HG03469 (cell line): Measurements from ENCODE around the gene AHCY.
"Not testable (repeated sequence)": the region's sequence is repeated elsewhere in the genome, so short reads cannot be mapped to it uniquely, and the experiment has no call there.

ENCODE experiments used
- ATAC-seq: cut with Tn5 transposase; IDR thresholded peaks from one replicate; pipeline ENCODE4 v1.9.1; 2021; ENCODE audit warnings: mild to moderate bottlenecking, moderate library complexity, moderate number of reproducible peaks; ENCODE audit not compliant: unreplicated experiment

Gene AHCY

DNA sequence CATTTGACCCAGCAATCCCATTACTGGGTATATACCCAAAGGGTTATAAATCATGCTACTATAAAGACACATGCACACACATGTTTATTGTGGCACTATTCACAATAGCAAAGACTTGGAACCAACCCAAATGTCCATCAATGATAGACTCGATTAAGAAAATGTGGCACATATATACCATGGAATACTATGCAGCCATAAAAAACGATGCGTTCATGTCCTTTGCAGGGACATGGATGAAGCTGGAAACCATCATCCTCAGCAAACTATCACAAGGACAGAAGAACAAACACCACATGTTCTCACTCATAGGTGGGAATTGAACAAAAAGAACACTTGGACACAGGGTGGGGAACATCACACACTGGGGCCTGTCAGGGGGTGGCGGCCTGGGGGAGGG is 25.1 kb upstream of the AHCY start:
- not testable (repeated sequence) for ATAC-seq

GRCh38 chr20:34324541-34324940 is 21.4 kb upstream of the AHCY start:
- ATAC-seq: no peak

DNA sequence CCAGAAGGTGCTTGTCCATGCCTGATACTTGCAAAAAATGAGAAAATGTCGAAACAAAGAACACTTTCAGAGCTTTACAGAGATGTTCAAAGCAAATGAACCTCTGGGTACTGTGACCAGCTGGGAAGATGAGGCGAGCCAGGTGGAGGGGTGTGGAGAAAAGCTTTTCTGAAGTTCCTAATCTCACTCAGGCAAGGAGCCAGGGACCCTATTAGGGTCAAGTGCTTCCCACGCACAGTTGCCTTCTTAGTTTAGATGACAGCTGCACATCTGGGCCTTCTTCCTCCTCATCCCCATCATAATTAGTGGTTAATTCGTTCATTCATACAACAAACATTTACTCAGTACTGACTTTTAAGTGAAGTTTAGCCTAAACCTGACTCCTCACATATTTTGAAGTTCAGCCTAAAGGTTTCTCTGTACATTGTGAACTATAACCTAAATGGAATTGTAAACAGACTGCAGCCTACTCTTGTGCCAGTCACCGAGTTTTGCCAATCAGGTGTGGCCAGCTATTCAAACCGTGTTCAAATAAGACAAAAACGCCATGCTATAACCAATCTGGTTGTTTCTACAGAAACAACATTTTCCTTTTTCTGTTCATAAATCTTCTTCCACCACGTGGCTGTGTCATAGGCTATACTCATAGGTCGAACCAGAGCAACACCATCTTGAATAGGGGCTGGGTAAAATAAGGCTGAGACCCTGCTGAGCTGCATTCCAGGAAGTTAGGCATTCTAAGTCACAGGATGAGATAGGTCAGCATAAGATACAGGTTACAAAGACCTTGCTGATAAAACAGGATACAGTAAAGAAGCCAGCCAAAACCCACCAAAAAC is 19.3 kb upstream of the AHCY start:
- ATAC-seq: no peak

- no peak for ATAC-seq
These were observed 17.7 kb upstream of the AHCY start for GRCh38 chr20:34320861-34321260.

GRCh38 chr20:34318609-34319443 is 15.7 kb upstream of the AHCY start:
- no peak for ATAC-seq

GRCh38 chr20:34316196-34316814 is 13.2 kb upstream of the AHCY start:
- no peak for ATAC-seq

- no peak for ATAC-seq
These were observed 12.1 kb upstream of the AHCY start for GRCh38 chr20:34315236-34315635.

DNA sequence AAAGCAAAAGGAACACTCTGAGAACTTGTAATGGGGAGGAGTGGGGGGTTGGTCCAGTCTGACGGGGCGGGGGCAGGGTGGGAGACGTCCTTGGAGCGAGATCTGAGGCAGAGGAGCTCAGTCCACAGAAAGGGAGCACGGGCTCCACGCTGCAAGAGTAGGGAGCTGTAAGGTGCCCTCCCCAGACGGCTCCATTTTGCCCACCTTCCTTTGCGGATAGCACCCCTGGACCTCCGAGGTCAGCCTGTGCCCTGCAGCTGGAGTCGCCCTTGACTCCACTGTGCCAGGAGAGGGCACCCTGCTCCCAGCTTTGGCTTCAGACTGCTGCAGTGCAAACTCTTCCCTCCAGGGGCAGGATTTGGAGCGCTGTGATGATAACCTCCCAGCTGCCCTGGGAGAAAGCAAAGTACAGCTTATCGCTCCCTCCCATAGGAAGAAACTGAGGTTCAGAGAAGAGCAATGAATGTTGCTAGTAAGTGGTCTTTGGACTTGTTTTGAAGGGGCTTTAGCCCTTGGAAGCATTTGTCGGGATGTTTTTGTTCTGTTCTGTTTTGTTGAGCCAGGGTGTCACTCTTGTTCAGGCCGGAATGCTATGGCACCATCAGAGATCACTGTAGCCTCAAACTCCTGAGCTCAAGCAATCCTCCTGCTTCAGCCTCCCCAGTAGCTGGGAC is 9.5 kb upstream of the AHCY start:
- no peak for ATAC-seq

GRCh38 chr20:34312024-34312460 is 8.9 kb upstream of the AHCY start:
- ATAC-seq: no peak

DNA sequence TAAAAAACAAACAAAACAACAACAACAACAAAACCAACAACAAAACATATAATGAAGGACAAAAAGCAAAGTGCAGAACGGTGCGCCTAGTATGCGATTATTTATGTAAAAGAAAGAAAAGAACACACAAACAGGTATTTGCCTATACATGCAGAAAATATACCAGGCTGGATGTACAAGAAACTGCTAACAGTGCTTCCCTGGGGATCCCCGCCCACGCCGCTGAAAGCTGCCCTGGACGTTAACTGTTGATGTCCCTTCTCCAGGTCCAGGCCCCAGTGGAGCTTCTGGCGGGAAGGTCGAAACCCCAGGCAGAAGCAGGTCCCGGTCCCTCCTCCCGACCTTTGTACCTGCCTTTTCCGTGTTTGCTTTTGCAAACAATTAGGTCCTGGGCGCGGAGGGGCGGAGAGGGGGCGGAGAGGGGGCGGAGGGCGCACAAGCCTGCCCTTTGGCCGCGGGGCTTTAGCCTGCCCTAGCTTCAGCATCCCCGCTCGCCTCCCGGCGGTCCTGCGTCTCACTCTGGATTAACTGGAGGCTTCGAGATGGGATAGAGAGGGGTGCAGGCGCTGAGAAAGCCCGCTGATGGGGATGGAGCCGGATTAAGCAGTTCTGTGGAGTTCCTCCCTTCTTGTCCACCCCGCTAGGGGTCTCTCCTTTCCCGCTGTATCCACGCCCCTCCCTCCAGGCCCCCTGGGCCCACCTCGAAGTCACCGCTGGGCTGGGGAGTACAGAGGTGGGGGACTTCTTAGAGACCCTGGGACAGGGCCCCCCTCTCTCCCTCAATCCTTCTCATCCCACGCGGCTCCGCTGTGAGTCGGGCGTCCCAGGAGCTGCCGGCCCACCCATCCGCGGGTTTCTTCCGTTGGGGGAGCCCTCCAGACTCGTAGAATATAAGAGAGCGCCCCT is 8.2 kb upstream of the AHCY start:
- no peak for ATAC-seq

DNA sequence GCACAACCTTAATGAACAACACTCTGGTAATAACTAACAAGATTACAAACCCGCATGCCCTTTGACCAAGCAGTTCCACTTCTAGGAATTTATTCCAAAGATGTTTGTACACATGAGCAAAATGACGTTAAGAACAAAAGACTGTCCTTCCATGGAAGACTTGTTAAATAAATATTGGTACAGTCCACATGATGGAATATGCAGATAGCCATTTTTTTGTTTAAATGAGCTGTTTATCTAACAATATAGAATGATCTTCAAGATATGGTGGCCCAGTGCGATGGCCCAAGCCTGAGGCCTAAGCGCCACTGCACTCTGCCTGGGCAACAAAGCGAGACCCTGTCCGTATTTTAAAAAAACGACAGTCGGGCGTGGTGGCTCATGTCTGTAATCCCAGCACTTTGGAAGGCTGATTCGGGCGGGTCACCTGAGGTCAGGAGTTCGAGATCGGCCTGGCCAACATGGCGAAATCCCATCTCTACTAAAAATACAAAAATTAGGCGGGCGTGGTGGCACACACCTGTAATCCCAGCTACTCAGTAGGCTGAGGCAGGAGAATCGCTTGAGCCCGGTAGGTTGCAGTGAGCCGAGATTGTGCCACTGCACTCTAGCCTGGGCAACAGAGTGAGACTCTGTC is 7.4 kb upstream of the AHCY start:
- no peak for ATAC-seq

DNA sequence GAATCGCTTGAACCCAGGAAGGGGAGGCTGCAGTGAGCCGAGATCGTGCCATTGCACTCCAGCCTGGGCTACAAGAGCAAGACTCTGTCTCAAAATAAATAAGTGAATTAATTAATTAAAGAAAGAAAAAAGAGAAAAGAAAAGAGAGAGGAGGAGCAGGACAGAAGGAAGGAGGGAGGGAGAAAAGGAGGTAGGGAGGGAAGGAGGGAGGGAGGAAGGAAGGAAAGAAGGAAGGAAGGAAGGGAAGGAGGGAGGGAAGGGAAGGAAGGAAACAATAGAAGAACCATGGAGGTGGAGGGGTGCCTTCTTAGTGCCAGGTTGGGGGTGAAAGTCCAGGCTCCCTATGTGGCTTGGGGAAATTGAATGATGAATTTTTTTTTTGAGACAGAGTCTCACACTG is 6.5 kb upstream of the AHCY start:
- ATAC-seq: no peak

- no peak for ATAC-seq
These were observed 2.4 kb upstream of the AHCY start for GRCh38 chr20:34305333-34306230.

DNA sequence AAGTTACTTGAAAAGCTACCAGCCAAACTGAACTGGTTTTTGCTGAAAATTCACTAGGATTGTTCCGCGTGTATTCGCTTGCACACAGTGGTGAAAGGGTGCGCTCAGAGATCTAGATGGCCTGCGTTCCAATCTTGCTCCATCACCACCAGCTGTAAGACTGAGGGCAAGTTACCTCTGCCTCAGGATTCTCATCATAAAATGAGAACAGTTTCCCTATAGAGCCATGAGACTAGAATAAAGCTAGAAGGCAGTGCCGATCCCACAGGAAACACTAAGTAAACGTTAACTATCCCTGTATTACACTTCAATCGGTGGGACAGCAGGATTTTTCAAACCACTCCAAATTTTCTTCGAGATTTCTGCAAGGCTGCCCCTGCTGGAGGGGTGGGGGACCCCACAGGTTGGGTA is 838 bp downstream of the AHCY start:
- ATAC-seq: no peak

DNA sequence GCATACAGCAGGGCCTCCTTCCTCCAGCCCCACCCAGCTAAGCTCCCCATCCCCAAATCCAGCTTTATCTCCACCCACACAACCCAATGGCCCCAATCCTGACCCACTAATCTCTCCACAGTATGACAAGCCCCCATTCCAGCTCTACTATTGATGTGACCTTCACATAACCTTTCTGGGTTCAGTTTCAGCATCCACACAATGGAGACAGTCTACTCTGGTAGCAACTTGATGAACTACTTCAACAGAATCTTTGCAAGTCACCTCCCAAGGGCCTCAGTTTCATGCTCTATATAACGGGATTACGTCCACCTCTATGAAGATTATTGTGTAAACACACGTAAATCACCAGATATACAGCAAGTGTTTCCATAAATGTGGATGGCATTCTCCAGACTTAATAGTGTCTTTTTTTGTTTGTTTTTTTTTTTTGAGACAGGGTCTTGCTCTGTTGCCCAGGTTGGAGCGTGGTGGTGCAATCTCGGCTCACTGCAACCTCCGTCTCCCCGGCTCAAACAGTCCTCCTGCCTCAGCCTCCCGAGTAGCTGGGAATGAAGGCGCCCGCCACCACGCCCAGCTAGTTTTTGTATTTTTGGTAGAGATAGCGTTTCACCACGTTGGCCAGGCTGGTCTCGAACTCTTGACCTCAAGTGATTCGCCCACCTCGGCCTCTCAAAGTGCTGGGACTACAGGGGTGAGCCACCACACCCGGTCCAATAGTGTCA is 1.4 kb downstream of the AHCY start:
- ATAC-seq: no peak

DNA sequence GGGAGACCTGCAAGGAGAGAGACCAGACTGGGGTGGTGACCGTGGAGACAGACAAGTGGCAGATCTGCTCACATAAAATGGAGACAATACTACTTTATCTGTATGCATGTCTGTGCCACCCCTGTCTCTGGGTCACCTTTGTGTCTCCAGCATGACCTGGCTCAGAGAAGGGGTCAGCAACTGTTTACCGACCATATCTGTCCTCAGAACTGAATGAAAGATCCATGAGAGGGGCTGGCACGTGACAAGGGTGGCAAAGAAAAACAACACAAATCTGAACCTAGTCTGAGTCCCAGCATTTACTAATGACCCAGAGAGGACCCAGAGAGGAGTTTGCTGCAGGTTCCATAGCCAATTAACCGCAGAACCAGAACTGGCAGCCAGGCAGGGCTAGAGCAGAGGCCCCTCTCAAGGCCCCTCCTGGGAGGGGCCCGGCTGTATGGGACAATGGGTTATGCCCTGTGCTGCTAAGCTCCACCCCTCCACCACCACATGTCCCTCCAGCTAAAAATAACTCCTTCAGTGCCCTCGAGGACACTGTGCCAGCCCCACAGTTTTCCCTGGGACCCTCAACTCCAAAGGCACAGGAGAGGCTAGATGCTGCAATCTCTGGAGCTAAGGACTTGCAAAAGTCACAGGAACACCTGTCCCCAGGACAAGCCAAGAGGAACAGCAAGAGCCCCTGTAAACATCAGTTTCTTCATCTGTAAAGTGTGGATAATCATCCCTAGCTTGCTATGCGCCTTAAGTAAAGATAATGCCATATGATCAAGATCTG is 2.2 kb downstream of the AHCY start:
- ATAC-seq: no peak

DNA sequence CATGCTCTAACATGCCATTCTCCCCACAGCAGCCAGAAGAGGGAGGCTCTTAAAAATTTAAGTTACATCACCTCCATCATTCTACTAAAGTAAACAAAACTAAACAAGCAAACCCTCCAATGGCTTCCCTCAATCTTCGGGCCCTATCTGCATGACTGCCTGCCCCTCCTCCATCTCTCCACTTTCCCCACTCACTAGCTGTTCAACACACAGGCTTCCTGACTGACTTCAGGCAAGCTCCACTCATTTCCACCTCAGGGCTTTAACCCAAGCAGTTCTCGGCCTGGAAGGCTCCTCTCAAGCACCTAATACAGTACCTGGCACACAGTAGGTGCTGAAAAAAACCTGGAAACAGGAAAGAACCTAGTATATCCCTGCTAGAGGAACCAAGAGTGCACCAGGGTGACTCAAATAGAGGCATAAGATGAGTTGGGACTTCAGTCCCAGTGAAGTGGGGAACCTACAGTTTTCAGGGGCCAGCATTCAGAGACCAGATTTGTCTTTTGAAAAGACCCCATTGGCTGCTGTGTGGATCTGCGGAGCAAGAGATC is 2.8 kb downstream of the AHCY start:
- ATAC-seq: no peak
